ENCODE results near the gene MCFD2. TPM values are rescaled to one million over a fixed set of nuclear protein-coding genes. Genes with fewer than 3 reads are reported as not detected.
A peak's percentile ranks its signal among the peaks of the same experiment; 100 is the strongest.

The MCFD2 gene
- polyA plus RNA-seq, 5 donors, result 75.0 to 95.4 (median 91.8) TPM

- DNase-seq, result no peak
Observed at GRCh38 chr2:46875226-46875899, 40.2 kb downstream of the MCFD2 start.

GRCh38 chr2:46874236-46874929 is 41.2 kb downstream of the MCFD2 start:
- DNase-seq, result no peak

GRCh38 chr2:46873604-46874068 is 42.0 kb downstream of the MCFD2 start:
- DNase-seq, result no peak

- DNase-seq, result no peak
Observed at GRCh38 chr2:46872902-46873603, 42.6 kb downstream of the MCFD2 start.

- no peak for DNase-seq
Observed at GRCh38 chr2:46871976-46872381, 43.6 kb downstream of the MCFD2 start.

GRCh38 chr2:46870051-46870839 is 45.4 kb downstream of the MCFD2 start:
- DNase-seq, result no peak

- no peak for DNase-seq
Observed at GRCh38 chr2:46869621-46870020, 46.0 kb downstream of the MCFD2 start.

- no peak for DNase-seq
Observed at GRCh38 chr2:46866770-46867246, 48.8 kb downstream of the MCFD2 start.

- no peak for DNase-seq
Observed at GRCh38 chr2:46865181-46865970, 50.2 kb downstream of the MCFD2 start.

- DNase-seq, result no peak
Observed at GRCh38 chr2:46863882-46864281, 51.7 kb downstream of the MCFD2 start.

- DNase-seq, result peak in 1 of 2 donors; percentile 74
Observed at GRCh38 chr2:46862514-46862913, 53.1 kb downstream of the MCFD2 start.

- no peak for DNase-seq
Observed at GRCh38 chr2:46861916-46862315, 53.7 kb downstream of the MCFD2 start.

- DNase-seq, result no peak
Observed at GRCh38 chr2:46859482-46859881, 56.1 kb downstream of the MCFD2 start.

GRCh38 chr2:46858702-46859090 is 56.9 kb downstream of the MCFD2 start:
- no peak for DNase-seq

GRCh38 chr2:46857871-46858701 is 57.5 kb downstream of the MCFD2 start:
- no peak for DNase-seq

- no peak for DNase-seq
Observed at GRCh38 chr2:46856336-46856735, 59.3 kb downstream of the MCFD2 start.

GRCh38 chr2:46855805-46856204 is 59.8 kb downstream of the MCFD2 start:
- no peak for DNase-seq

- DNase-seq, result no peak
Observed at GRCh38 chr2:46854260-46854659, 61.3 kb downstream of the MCFD2 start.

- no peak for DNase-seq
Observed at GRCh38 chr2:46852598-46852997, 63.0 kb downstream of the MCFD2 start.

- DNase-seq, result no peak
Observed at GRCh38 chr2:46852124-46852523, 63.5 kb downstream of the MCFD2 start.
